ENCODE measurements around the gene UGT1A3.

The UGT1A3 gene

DNA sequence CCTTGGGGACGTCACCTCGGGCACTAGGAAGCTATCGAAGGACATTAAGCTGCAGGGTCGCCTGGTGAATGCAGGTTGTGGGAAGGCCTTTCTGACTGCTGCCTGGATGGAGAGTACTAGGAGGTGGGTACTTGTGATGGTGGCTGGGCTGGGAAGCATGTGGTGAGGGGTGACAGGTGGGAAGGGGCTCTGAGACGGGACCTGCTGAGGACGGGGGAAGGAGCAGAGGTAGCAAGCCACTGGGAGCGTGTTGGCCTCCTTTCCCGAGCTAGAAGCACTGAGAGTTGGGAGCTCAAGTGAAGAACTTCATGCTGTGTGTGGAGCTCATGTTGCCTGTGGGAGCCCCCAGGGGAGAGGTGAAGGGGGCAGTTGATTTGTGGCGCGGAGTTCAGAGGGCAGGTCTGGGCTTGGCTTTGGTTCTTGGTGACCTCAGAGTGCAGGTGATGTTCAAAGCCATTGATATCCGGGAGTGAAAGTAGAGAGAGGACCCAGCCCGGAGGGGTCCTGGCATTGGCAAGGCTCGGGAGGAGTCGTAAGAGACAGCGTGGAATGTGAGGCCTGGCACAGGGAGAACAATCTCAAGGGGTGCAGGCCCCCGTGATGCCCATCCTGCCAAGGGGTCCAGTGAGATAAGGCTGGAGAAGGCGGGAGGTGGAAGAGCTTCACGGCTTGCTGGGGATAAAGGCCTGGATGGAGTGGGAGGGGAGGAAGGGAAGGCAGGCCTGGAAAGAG is 62.5 kb downstream of the UGT1A3 start:
- ATAC-seq (no peak), DNase-seq (no peak)
- no peaks in the 10 kb centered on the region for H3K36me3 Mint-ChIP-seq (ENCODE audit: low read depth)
- no peaks in the 10 kb centered on the region for H3K4me1 Mint-ChIP-seq
- peaks cover 2% of the 10 kb centered on the region for H3K27me3 Mint-ChIP-seq
- H3K4me3 Mint-ChIP-seq, result no peak overlapping the region
- H3K27ac Mint-ChIP-seq, result no peak overlapping the region
- no peaks in the 10 kb centered on the region for H3K9me3 Mint-ChIP-seq

DNA sequence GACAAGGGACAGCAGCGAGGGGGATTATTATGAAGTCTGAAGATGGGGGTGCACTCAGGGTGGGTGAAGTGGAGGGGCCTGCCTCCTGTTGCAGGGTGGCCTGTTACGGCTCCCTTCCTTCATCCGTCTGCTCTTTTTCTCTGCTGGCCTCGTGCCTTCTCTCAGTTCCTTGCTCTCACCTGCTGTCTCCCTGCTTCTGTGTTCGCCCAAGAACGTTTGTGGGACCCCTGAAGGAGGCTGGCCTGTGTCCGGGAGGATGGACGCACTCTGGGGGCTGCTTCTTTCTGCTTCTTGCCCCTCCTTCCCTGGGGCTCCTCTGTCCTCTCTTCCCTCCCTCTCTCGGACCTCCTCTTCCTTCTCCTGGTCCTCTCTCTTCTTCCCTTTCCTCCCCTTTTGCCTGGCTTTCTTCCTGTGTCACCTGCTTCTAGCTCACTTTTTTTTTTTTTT is 63.1 kb downstream of the UGT1A3 start:
- ATAC-seq, result no peak
- no peaks in the 10 kb centered on the region for H3K9me3 Mint-ChIP-seq

DNA sequence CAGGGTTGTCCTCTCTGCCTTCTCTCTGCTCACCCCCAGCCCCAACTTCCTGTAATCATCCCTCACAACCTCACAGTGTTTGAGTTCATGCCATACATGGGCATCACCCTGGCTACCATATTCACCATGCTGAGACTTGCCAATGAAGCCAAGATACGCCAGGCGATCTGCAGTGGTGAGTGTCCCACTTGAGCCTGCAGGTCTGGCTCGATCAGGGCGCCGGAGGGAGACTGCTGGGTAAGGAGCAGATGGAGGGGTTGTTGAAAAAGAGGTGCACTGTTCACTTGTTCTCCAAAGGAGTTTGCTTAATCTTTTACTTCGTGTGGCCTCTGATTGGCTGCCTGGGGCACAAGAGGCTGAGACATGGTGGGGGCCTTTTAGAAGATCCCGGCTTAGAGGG is 63.9 kb downstream of the UGT1A3 start:
- no peaks in the 10 kb centered on the region for H3K9me3 Mint-ChIP-seq
- H3K4me3 Mint-ChIP-seq, result no peak overlapping the region
- ATAC-seq (no peak), DNase-seq (no peak)
- peaks cover 2% of the 10 kb centered on the region for H3K27me3 Mint-ChIP-seq
- H3K36me3 Mint-ChIP-seq (ENCODE audit: low read depth), result no peaks in the 10 kb centered on the region
- no peaks in the 10 kb centered on the region for H3K4me1 Mint-ChIP-seq
- no peak overlapping the region for H3K27ac Mint-ChIP-seq

More for the DNA sequence above, 63.1 kb downstream of the UGT1A3 start:
- Mint-ChIP-seq H3K4me1 (no peaks in the 10 kb centered on the region), H3K27ac (no peak overlapping the region), H3K36me3 (ENCODE audit: low read depth) (no peaks in the 10 kb centered on the region), H3K4me3 (no peak overlapping the region), H3K27me3 (peaks cover 2% of the 10 kb centered on the region)
- no peak for DNase-seq

DNA sequence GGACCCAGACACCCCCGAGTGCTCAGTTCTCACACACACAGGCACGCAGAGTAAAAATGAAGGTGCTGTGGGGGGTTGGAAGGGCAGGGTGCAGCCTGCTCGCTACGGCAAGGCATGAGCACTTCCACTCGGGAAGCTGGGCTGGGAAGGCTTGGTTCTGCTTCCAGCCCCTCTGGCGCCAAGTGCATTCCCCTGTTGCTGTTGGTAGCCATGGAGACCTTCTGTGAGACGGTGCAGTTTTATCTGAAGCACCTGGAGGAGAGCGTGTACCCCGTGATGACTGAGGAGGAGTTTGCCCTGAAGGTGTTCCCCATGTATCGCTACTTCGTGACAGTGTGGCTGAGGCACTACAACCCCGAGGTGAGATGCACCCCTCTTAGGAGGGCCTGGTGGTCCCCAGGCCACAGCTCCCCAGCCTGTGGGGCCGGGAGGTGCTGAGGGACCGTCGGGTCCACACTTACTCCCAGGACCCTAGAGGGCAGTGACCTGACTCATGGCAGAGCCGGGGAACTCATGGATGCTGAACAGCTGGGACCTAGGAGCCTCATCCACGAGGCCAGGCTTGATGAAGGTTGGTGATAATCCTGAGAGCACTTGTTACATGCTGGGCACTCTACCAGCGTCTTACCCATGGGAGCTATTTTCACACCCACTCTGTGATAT is 64.8 kb downstream of the UGT1A3 start:
- no peaks in the 10 kb centered on the region for H3K36me3 Mint-ChIP-seq (ENCODE audit: low read depth)
- DNase-seq (no peak), ATAC-seq (no peak)
- no peak overlapping the region for H3K4me3 Mint-ChIP-seq
- peaks cover 2% of the 10 kb centered on the region for H3K27me3 Mint-ChIP-seq
- no peaks in the 10 kb centered on the region for H3K4me1 Mint-ChIP-seq
- H3K27ac Mint-ChIP-seq, result no peak overlapping the region
- no peaks in the 10 kb centered on the region for H3K9me3 Mint-ChIP-seq

DNA sequence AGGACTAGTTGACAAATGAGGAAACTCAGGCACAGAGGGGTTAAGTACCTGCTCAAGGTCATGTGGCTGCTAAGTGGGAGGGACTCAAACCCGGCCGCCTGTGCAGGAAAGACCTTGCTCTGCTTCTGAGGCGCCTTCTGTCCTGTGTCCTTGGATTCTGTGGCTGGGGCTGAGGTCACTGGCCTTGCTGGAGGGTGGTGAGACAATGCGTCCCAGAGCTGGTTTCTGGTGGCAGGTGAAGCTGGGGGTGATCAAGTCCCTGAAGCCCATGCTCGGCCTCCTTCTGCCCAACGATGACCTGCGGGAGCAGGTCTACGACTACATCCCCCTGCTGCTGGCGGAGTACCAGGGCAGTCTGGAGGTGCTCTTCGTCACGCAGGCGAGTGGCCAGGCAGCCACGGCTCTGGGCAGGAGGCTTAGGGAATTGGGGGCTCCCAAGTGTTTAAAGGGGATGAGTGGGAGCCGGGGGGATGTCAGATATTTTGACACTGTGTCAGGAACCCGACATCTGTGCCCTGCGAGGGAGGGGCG is 65.4 kb downstream of the UGT1A3 start:
- DNase-seq, result no peak
- H3K27ac Mint-ChIP-seq, result no peak overlapping the region
- no peaks in the 10 kb centered on the region for H3K36me3 Mint-ChIP-seq (ENCODE audit: low read depth)
- no peak overlapping the region for H3K4me3 Mint-ChIP-seq
- peaks cover 2% of the 10 kb centered on the region for H3K27me3 Mint-ChIP-seq
- ATAC-seq, result no peak
- H3K4me1 Mint-ChIP-seq, result no peaks in the 10 kb centered on the region
- H3K9me3 Mint-ChIP-seq, result no peaks in the 10 kb centered on the region

DNA sequence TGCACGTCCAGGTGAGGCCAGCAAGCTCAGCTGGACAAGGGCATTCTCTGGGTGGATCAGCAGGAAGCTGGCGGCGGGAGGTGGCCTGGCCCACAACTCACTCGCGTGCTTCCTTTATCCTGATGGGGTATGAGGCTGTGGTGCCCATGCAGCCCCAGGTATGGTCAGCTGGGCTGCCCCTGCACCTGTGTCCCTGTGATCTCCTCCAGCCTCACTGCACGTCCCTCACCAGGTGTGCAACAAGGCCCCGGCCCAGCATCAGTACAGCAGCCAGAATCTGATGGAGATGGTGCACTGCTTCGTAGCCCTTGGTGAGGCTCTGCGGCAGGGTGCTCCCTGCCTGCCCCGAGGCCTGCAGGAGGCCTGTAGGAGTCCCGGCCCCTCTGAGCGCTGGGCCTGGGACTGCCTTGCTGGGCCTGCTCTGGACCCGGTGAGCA is 66.9 kb downstream of the UGT1A3 start:
- Mint-ChIP-seq H3K27me3 (no peaks in the 10 kb centered on the region), H3K9me3 (peaks cover 6% of the 10 kb centered on the region), H3K4me3 (no peak overlapping the region), H3K36me3 (ENCODE audit: low read depth) (no peaks in the 10 kb centered on the region), H3K4me1 (no peaks in the 10 kb centered on the region), H3K27ac (no peak overlapping the region)
- ATAC-seq (no peak), DNase-seq (no peak)

DNA sequence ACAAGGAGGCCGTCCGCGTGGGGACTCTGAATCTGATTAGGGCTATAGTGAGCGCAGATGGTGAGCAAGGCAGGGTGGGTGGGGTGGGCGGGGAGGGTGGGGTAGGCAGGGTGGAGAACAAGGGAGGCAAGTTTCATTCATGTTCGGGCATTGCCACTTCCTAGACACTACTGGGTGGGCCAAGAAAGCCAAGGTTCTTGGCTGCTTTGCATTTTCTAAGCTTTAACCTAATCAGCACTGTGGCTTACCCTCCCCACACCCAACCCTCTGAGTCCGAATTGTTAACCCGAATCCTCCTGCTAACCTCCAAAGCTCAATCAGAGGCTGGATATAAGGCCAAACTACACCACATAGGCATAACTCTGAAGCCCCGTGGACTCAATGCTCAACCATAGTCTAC is 67.4 kb downstream of the UGT1A3 start:
- H3K27ac Mint-ChIP-seq, result no peak overlapping the region
- peaks cover 6% of the 10 kb centered on the region for H3K9me3 Mint-ChIP-seq
- no peaks in the 10 kb centered on the region for H3K4me1 Mint-ChIP-seq
- H3K27me3 Mint-ChIP-seq, result no peaks in the 10 kb centered on the region
- no peak overlapping the region for H3K4me3 Mint-ChIP-seq
- DNase-seq (no peak), ATAC-seq (no peak)
- H3K36me3 Mint-ChIP-seq (ENCODE audit: low read depth), result no peaks in the 10 kb centered on the region

DNA sequence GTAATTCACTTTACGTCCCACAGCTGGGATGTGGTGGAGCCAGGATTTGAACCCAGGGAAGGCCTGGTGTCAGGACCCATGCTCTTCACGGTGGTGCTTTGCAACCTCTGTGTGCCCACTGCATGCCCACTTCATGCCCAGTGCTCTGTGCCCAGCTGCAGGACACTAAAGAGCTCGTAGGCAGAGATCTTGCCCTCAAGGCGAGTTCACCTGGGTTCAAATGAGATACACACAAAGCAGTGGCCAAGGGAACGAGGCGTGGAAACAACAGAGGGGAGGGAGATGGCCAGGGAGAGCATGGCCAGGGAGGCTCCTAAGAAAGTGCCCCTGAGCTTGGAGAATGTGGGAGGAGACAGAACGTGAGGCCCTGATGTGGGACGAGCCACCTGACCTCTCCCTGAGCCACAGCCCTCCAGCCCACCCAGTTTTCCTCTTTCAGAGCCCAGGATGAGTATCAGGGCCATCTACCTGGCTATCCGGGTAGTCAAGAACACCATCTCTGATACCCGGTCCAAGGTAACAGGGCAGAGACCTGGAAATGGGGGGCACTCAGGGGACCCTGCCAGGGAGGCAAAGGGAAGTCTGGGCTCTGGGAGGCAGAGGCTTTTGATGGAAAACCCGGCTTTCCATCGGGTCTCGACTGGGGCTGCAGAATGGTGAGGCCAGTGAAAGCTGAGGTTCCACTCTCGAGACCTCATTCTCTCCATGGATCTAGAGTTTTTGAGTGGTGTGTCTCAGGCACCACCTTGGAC is 69.7 kb downstream of the UGT1A3 start:
- Mint-ChIP-seq H3K27me3 (peaks cover 10% of the 10 kb centered on the region), H3K9me3 (peaks cover 6% of the 10 kb centered on the region), H3K36me3 (ENCODE audit: low read depth) (no peaks in the 10 kb centered on the region), H3K27ac (no peak overlapping the region), H3K4me3 (no peak overlapping the region), H3K4me1 (no peaks in the 10 kb centered on the region)
- ATAC-seq, result no peak
- DNase-seq, result no peak

DNA sequence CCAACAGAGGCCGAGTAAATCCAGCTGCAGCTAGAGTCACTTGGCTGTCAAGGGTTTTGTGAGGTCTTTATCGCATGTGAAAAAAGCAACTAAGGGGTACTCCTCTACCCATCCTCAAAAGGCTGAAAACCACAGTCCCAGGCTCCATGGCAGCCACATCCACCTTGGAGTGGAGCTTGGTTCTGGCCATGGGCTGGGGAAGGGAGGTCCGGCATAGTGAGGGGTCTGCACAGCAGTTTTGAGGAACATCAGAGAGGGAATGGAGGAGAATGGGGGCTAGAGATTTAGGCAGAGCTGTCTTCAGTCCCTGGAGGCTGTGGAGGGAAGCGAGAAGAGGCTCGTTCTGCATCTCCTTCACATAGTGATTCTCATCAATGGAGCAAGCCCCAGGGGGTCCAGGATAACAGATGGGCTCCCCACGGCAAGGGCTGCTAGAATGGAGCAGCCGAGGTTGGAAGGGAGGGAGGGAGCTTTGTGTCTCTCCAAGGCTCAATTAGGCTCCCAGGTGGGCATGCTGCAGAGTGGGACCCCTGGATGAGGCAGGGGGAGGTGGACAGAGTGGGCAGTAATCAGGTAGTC is 70.3 kb downstream of the UGT1A3 start:
- Mint-ChIP-seq H3K36me3 (ENCODE audit: low read depth) (no peaks in the 10 kb centered on the region), H3K9me3 (peaks cover 6% of the 10 kb centered on the region), H3K27me3 (peaks cover 12% of the 10 kb centered on the region), H3K27ac (no peak overlapping the region), H3K4me1 (no peaks in the 10 kb centered on the region), H3K4me3 (no peak overlapping the region)
- DNase-seq (no peak), ATAC-seq (no peak)

DNA sequence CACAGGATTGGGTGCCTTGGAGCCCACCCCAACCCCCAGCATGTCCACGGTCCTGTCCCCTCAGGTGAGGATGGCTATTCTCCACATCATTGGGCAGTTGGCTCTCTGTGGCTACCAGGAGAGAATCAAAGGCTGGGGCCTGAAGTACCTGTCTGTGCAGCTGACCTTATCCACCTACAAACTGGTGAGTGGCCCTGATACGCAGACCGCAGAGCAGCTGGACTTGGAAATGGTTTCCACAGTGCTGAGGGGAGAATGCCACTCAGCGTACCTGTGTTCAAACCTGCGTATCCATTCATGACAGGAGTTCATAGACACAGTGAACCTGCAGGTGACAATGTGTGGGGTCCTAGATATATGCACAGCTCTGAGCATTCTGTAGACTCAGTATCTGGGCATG is 70.9 kb downstream of the UGT1A3 start:
- Mint-ChIP-seq H3K27me3 (peaks cover 13% of the 10 kb centered on the region), H3K36me3 (ENCODE audit: low read depth) (no peaks in the 10 kb centered on the region), H3K4me1 (no peaks in the 10 kb centered on the region), H3K4me3 (no peak overlapping the region), H3K9me3 (peaks cover 6% of the 10 kb centered on the region), H3K27ac (no peak overlapping the region)
- no peak for ATAC-seq
- no peak for DNase-seq

DNA sequence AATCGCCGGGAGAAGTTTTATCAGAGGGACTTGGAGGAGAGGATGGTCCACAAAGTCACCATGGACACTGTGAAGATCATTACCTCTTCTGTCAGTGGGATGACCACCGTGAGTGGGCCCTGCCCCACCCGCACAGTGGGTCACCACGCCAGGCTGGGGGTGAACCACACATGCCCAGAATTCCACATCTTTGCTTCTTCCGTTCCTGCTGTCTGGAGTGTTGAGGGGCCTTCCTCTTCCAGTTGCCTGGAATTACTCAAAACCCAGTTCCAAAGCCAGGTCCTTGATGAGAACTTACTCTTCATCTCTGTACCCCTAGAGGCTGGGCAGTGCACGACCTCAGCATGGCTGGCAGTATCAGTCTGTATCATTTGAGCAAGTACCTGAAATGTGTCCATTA is 71.4 kb downstream of the UGT1A3 start:
- H3K27me3 Mint-ChIP-seq, result peaks cover 17% of the 10 kb centered on the region
- H3K4me3 Mint-ChIP-seq, result no peak overlapping the region
- H3K36me3 Mint-ChIP-seq (ENCODE audit: low read depth), result no peaks in the 10 kb centered on the region
- no peak for ATAC-seq
- no peak for DNase-seq
- no peak overlapping the region for H3K27ac Mint-ChIP-seq
- peaks cover 6% of the 10 kb centered on the region for H3K9me3 Mint-ChIP-seq
- no peaks in the 10 kb centered on the region for H3K4me1 Mint-ChIP-seq

DNA sequence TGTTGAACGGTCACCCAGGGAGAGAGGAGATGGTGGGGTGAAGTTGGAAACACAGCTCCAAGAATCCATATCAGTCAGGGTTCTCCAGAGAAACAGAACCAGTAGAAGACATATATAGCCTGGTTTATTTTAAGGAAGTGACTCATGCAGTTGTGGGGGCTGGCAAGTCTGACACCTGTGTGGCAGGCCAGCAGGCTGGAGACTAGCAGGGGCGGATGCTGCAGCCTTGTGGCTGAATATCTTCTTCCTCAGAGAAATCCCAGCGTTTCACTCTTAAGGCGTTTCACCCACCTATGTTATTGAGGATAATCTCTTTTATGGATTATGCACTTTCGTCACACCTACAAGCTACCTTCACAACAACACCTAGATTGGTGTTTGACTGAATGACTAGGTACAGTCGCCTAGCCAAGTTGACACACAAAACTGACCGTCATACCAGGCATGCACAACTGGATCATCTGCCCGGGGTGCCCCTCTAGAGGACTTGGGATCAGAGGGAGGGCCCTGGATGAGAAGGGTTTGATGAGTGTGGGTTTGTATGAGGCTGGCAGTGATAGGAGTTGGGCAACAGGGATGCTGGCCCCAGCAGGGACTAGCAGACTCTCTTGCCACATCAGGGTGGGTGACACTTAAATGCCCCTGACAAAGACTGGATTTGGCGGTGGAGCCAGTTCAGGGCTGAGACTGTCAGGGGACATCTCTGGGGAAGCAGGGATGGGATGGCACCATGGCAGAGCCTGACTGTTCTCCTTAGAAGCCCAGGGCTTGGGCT is 72.7 kb downstream of the UGT1A3 start:
- no peaks in the 10 kb centered on the region for H3K4me1 Mint-ChIP-seq
- H3K27me3 Mint-ChIP-seq, result peaks cover 17% of the 10 kb centered on the region
- H3K27ac Mint-ChIP-seq, result no peak overlapping the region
- ATAC-seq, result peak; percentile 68
- H3K4me3 Mint-ChIP-seq, result no peak overlapping the region
- peaks cover 6% of the 10 kb centered on the region for H3K9me3 Mint-ChIP-seq
- no peaks in the 10 kb centered on the region for H3K36me3 Mint-ChIP-seq (ENCODE audit: low read depth)
- DNase-seq, result peak; percentile 12

DNA sequence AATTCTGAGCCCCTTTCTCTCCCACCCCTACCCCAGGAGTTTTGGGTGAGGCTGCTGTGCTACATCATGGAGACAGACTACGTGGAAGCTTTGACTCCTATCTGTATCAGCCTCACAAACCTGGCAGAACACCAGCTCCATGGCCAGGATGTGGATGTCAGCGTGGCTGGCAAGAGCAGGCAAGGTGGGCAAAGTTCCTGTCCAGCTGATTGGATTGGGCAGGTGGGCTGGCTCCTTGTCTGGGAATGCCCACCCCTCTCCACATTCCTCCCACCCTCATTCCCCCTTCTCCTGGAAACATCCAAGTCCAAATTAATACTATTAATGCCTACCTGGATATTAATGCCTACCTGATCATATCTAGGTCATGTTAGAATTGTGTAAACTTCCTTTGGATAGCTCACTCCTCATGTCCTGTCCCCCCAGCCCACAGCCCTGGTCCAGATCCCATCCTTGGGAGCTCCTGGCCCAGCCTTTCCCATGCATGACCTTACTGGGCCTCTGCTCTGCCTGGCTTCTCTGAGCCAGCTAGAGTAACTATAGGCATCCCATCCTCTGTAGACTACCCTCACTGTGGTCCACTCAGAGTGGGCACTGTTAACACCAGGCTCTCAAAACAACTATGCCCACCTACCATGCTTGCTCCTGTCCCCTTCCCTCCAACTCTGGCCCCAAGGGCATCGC is 73.4 kb downstream of the UGT1A3 start:
- H3K9me3 Mint-ChIP-seq, result peaks cover 6% of the 10 kb centered on the region
- no peaks in the 10 kb centered on the region for H3K4me1 Mint-ChIP-seq
- no peak for ATAC-seq
- no peak overlapping the region for H3K27ac Mint-ChIP-seq
- no peak overlapping the region for H3K4me3 Mint-ChIP-seq
- DNase-seq, result no peak
- H3K36me3 Mint-ChIP-seq (ENCODE audit: low read depth), result no peaks in the 10 kb centered on the region
- H3K27me3 Mint-ChIP-seq, result peaks cover 17% of the 10 kb centered on the region
